Measurements from ENCODE around the gene CNR2. TPM values are rescaled to one million over a fixed set of nuclear protein-coding genes. Genes with fewer than 3 reads are reported as not detected.
"Not testable (repeated sequence)": the region's sequence is repeated elsewhere in the genome, so short reads cannot be mapped to it uniquely, and the experiment has no call there.

The CNR2 gene
- total RNA-seq, 1 experiment from 2014 or later: not detected

GRCh38 chr1:23836037-23836436, 77.1 kb downstream of the CNR2 start:
- DNase-seq (ENCODE audit: low read depth): no peak

GRCh38 chr1:23834156-23834555, 79.0 kb downstream of the CNR2 start:
- DNase-seq (ENCODE audit: low read depth): not testable (repeated sequence)

- no peak for DNase-seq (ENCODE audit: low read depth)
Observed at GRCh38 chr1:23827717-23828116, 85.4 kb downstream of the CNR2 start.

- DNase-seq (ENCODE audit: low read depth): not testable (repeated sequence)
Observed at GRCh38 chr1:23826590-23826989, 86.6 kb downstream of the CNR2 start.

GRCh38 chr1:23825762-23826522, 87.2 kb downstream of the CNR2 start:
- peak; percentile 17 for DNase-seq (ENCODE audit: low read depth)

- peak; percentile 88 for DNase-seq (ENCODE audit: low read depth)
Observed at GRCh38 chr1:23825076-23825761, 87.9 kb downstream of the CNR2 start, which contains the start of gene HMGCL. Gene HMGCL (minus strand): TSS chr1:23825429. CDS start chr1:23825415, 14 bp downstream.

- DNase-seq (ENCODE audit: low read depth): no peak
Observed at GRCh38 chr1:23824711-23825075, 88.5 kb downstream of the CNR2 start.

- no peak for DNase-seq (ENCODE audit: low read depth)
Observed at GRCh38 chr1:23823767-23824166, 89.4 kb downstream of the CNR2 start.

Other genes with a start within 250 kb of the CNR2 start
- 897 and 1,213 TPM in 2 replicates for gene RPL11, start 221.6 kb downstream of the CNR2 start, total RNA-seq (2014; rRNA removed; shearing (Covaris generic))
- 57.6 and 74.5 TPM in 2 replicates for gene ELOA, start 169.9 kb downstream of the CNR2 start, total RNA-seq (2014; rRNA removed; shearing (Covaris generic))
- 81.8 and 95.6 TPM in 2 replicates for gene PITHD1, start 134.9 kb downstream of the CNR2 start, total RNA-seq (2014; rRNA removed; shearing (Covaris generic))
- gene LYPLA2, start 122.2 kb downstream of the CNR2 start, total RNA-seq (2014; rRNA removed; shearing (Covaris generic)): 52.5 and 71.7 TPM in 2 replicates
- 64.3 and 80.7 TPM in 2 replicates for gene GALE, start 112.6 kb downstream of the CNR2 start, total RNA-seq (2014; rRNA removed; shearing (Covaris generic))
- 41.8 and 43.2 TPM in 2 replicates for gene HMGCL, start 87.9 kb downstream of the CNR2 start, total RNA-seq (2014; rRNA removed; shearing (Covaris generic))
- 65.9 and 67.4 TPM in 2 replicates for gene FUCA1, start 45.1 kb downstream of the CNR2 start, total RNA-seq (2014; rRNA removed; shearing (Covaris generic))
- 89.5 and 148 TPM in 2 replicates for gene PNRC2, start 46.5 kb upstream of the CNR2 start, total RNA-seq (2014; rRNA removed; shearing (Covaris generic))
- 74.6 and 108 TPM in 2 replicates for gene SRSF10, start 67.0 kb upstream of the CNR2 start, total RNA-seq (2014; rRNA removed; shearing (Covaris generic))
- gene MYOM3, start 198.8 kb upstream of the CNR2 start, total RNA-seq (2014; rRNA removed; shearing (Covaris generic)): 0.02 and 0.32 TPM in 2 replicates
- 1.3 and 1.9 TPM in 2 replicates for gene IL22RA1, start 229.8 kb upstream of the CNR2 start, total RNA-seq (2014; rRNA removed; shearing (Covaris generic))

Data from M059J (cell line).